Esophagus squamous epithelium (tissue), 4 donors: ENCODE measurements around the gene LSM4.

ENCODE experiments used
- CTCF ChIP-seq, 6 experiments: fragments of 450-650 bp in 4 of 6; fragments of 200-600 bp in 2 of 6; sonication (generic) in 2 of 6; IDR thresholded peaks; one replicate each; pipeline ENCODE4 v1.5.1; 2016 to 2019; ENCODE audit warnings: antibody characterized with exemption in 6 of 6, mild to moderate bottlenecking in 4 of 6, moderate library complexity in 4 of 6
- POLR2A ChIP-seq, 4 donors: fragments of 450-650 bp; IDR thresholded peaks; one replicate each; pipeline ENCODE4 v1.6.1; 2017; ENCODE audit warnings: antibody characterized with exemption in 4 of 4, mild to moderate bottlenecking in 4 of 4, moderate library complexity in 3 of 4

- TF ChIP-seq CTCF (IDR thresholded peaks at IDR 0.05) = no peak
- no peak for TF ChIP-seq POLR2A (IDR thresholded peaks at IDR 0.05)
Measured at GRCh38 chr19:18363787-18364186, 40.9 kb upstream of the LSM4 start.
